GM21619 (cell line): ENCODE data around the gene CIB4.

Source experiments
- ATAC-seq: cut with Tn5 transposase; IDR thresholded peaks from one replicate; pipeline ENCODE4 v1.9.1; 2021; ENCODE audit not compliant: unreplicated experiment

CIB4 gene

DNA sequence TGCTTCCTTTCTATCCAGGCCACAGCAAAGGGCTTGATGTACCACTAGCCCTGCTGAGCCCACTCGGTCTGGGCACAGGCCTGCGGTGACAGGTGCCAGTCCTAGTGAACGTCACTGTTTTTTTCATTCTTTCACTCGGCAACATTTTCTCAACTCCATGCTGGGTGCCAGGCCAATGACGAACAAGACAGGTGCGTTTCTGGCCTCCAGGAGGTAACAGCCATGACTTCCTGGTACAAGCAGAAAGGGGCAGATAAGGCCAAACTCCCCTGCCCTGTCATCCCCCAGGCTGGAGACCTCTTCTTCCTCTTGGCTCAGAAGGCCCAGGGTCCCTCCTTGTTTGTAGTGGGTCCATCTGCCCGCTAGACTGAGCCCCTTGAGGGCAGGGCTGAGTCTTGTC lies 107.5 kb downstream of the CIB4 start:
- no peak for ATAC-seq

DNA sequence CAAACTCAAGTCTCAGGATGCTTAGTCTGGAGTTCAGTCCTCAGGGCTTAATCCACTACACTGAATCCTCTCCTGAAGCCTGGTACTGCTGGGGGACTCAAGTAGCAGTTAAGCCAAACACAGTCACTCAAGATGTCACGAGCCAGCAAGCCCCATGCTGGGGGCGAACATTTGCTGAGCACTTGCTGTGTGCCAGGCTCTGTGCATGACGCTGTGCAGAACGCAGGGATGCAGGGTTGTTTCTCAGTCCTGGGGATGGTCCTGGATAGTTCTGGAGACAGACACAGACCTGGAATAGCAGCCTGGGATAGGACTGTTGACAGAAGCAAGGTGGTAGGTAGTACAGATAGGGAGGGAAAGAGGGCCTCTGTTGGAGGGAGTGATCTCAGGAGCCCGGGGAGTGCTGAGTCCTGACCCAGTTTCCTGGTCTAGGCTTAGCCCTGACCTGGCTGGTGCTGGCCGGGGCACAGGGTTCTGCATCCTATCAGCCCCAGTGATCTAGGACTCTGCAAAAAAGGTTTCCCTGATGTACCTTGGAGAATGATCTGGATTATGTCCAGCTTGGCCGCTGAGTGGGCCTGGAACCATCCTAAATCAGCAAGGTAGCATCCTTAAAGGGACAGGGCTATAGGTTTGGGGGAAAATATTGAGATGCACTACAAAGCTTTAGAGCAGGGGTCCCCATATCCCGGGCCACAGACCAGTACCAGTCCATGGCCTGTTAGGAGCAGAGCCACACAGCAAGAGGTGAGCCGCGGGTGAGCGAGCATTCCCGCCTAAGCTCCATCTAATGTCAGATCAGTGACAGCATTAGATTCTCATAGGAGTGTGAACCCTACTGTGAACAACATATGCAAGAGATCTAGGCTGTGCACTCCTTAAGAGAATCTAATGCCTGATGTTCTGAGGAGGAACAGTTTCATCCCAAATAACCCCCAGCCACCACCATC lies 108.6 kb downstream of the CIB4 start:
- no peak for ATAC-seq
